ENCODE data around the gene LNP1.

LNP1 gene

GRCh38 chr3:100399341-100400071, 1.8 kb upstream of the LNP1 start:
- no peak for DNase-seq (ENCODE audit: low spot score)

- DNase-seq (ENCODE audit: low spot score) = peak; percentile 43
Measured at GRCh38 chr3:100400419-100400779, 940 bp upstream of the LNP1 start.

- DNase-seq (ENCODE audit: low spot score) = no peak
Measured at GRCh38 chr3:100401674-100402041, 319 bp downstream of the LNP1 start.

GRCh38 chr3:100402256-100402655, 917 bp downstream of the LNP1 start:
- no peak for DNase-seq (ENCODE audit: low spot score)

GRCh38 chr3:100402891-100403290, 1.6 kb downstream of the LNP1 start:
- no peak for DNase-seq (ENCODE audit: low spot score)

GRCh38 chr3:100403362-100404249, 2.3 kb downstream of the LNP1 start:
- no peak for DNase-seq (ENCODE audit: low spot score)

- DNase-seq (ENCODE audit: low spot score) = no peak
Measured at GRCh38 chr3:100404250-100404548, 2.9 kb downstream of the LNP1 start.

GRCh38 chr3:100407164-100407563, 5.8 kb downstream of the LNP1 start:
- DNase-seq (ENCODE audit: low spot score) = no peak

- DNase-seq (ENCODE audit: low spot score) = no peak
Measured at GRCh38 chr3:100407977-100408532, 6.7 kb downstream of the LNP1 start.

GRCh38 chr3:100411091-100411982, 10.0 kb downstream of the LNP1 start:
- no peak for DNase-seq (ENCODE audit: low spot score)

- DNase-seq (ENCODE audit: low spot score) = no peak
Measured at GRCh38 chr3:100412912-100413590, 11.7 kb downstream of the LNP1 start.

- no peak for DNase-seq (ENCODE audit: low spot score)
Measured at GRCh38 chr3:100413613-100414012, 12.3 kb downstream of the LNP1 start.

- no peak for DNase-seq (ENCODE audit: low spot score)
Measured at GRCh38 chr3:100416176-100416575, 14.8 kb downstream of the LNP1 start.

- DNase-seq (ENCODE audit: low spot score) = no peak
Measured at GRCh38 chr3:100416863-100417262, 15.5 kb downstream of the LNP1 start.

GRCh38 chr3:100419406-100419805, 18.1 kb downstream of the LNP1 start:
- DNase-seq (ENCODE audit: low spot score) = no peak

GRCh38 chr3:100420885-100421284, 19.5 kb downstream of the LNP1 start:
- no peak for DNase-seq (ENCODE audit: low spot score)

- DNase-seq (ENCODE audit: low spot score) = no peak
Measured at GRCh38 chr3:100423611-100424010, 22.3 kb downstream of the LNP1 start.

GRCh38 chr3:100424261-100424660, 22.9 kb downstream of the LNP1 start:
- DNase-seq (ENCODE audit: low spot score) = no peak

- peak; percentile 8 for DNase-seq (ENCODE audit: low spot score)
Measured at GRCh38 chr3:100425316-100425715, 24.0 kb downstream of the LNP1 start.

- no peak for DNase-seq (ENCODE audit: low spot score)
Measured at GRCh38 chr3:100426067-100426682, 24.8 kb downstream of the LNP1 start.

- DNase-seq (ENCODE audit: low spot score) = no peak
Measured at GRCh38 chr3:100427699-100428098, 26.4 kb downstream of the LNP1 start.
